ENCODE data around the gene ECD.

DNA sequence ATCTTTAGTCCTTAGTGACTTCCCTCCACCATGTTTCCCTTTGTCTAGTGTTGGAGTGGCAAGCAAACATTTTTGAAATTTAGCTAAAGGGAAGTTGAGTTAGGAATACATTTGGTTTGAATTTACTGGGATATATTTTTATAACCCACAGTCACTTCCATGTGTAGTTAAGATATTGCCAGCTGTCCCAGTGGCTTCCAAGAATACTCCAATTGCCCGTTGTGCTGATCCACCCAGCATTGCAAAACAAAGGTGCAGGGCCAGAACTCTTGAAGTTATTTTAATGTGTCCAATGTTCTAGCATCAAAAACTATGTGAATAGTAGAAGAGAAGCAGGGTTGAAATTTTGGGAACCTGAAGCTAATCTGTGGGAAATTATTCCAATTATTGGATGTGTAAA, 68.7 kb downstream of the ECD start:
- TF ChIP-seq EZH2 (IDR thresholded peaks at IDR 0.05; ENCODE audit: insufficient read depth, poor library complexity, severe bottlenecking) (no peak), EZH2phosphoT487 (IDR thresholded peaks at IDR 0.05; ENCODE audit: insufficient read depth, low read depth) (no peak)

Measured in GM23248 (cell line).